Measurements from ENCODE around the gene POLG.
A peak's percentile ranks its signal among the peaks of the same experiment; 100 is the strongest.

Gene POLG

DNA sequence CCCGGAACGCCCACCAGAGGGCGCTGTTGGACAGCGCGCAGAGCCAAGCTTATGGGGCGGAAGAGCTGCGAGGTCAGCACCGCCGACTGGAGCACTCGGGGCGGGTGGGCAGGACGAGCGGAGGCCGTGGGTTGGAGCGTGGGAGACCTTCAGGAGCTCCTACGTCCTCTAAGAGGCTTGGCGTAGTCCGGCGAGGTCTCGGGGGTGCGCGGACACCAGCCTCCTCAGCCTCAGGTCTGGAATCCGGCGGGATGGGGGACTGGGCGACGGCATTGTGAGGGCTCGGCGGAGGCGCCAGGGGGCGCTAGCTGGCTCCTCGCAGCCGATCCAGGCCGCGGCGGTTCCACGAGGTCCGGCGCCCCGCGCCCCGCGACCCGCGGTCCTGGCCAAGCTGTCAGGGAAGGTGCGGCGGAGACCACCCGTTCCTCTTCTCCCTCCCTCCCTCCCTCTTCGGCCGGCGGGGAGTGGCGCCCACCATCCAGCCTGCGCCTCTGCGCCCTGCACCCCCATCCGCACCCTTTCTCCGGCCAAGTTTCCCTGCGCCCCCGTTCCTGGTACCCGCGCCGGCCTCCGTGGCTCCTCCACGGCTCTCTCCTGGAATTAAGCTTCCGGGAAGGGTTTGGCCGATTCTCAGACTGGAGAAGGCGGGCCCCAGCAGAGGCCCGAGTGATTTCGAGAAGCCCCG is 24.3 kb upstream of the POLG start:
- no peaks in the 10 kb centered on the region for H3K9me3 Mint-ChIP-seq
- peak; percentile 74 to 86 for DNase-seq (ENCODE audit: low spot score in 2 of 2)
- peak overlapping the region; percentile 75 for H3K4me3 Mint-ChIP-seq
- H3K27ac Mint-ChIP-seq (ENCODE audit: low read depth) = peak overlapping the region; percentile 62
- peaks cover 14% of the 10 kb centered on the region for H3K36me3 Mint-ChIP-seq (ENCODE audit: insufficient read depth)
- peaks cover 11% of the 10 kb centered on the region for H3K4me1 Mint-ChIP-seq
- H3K27me3 Mint-ChIP-seq = peaks cover 91% of the 10 kb centered on the region
- ATAC-seq (replicated peaks; ENCODE audit: extremely low read depth, poor library complexity, severe bottlenecking) = peak; percentile 84

DNA sequence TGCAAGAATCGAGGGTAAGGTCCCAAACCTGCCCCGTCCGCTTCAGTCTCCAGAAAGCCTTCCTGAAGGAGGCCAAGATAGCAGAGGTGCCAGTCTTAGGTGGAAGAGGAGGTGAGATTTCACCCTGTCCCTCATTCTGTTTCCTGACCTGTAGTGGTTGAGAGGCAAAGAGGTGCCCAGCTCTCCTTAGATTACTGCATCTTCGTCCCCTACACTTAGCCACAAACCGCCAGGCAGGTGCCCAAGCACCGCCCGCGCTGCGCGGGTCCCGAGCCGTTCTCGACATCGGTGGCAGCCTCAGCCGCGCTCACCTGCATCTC is 23.8 kb upstream of the POLG start:
- Mint-ChIP-seq H3K4me1 (peaks cover 11% of the 10 kb centered on the region), H3K27ac (ENCODE audit: low read depth) (peak overlapping the region; percentile 62), H3K36me3 (ENCODE audit: insufficient read depth) (peaks cover 14% of the 10 kb centered on the region), H3K4me3 (peak overlapping the region; percentile 75), H3K9me3 (no peaks in the 10 kb centered on the region), H3K27me3 (peaks cover 91% of the 10 kb centered on the region)
- ATAC-seq (replicated peaks; ENCODE audit: extremely low read depth, poor library complexity, severe bottlenecking) (no peak), DNase-seq (ENCODE audit: low spot score in 2 of 2) (no peak)

DNA sequence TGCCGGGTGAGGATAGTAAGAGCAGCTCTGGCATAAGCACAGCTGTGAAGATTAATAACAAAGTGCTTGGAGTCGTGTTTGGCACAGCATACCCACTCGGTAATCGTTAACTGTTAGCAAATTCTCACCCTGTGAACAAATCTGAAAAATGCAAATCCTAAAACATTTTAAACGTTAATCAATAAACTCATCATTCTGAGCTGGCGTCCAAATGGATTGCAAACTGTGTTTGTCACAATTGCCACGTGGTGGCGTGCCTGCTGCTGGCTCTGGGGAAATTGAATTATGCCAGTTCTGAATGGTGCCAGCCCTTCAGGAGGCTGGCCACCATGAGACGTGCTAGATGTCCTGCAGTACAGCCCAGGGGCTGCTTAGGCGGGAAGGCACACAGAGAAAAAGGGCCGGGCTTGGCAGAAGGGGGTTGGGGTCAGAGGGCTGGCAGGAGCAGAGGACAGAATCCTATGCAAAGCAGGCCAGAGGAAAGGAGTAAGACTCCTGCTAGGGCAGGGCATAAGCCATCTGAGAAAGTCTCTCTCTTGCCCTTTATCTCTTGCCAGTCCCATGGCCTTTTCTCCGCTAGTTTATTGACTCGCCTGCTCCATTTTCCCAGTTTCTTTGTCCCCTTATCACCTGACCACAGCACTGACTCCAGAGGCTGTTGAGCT is 22.1 kb upstream of the POLG start:
- H3K4me1 Mint-ChIP-seq = peaks cover 7% of the 10 kb centered on the region
- peaks cover 12% of the 10 kb centered on the region for H3K36me3 Mint-ChIP-seq (ENCODE audit: insufficient read depth)
- ATAC-seq (replicated peaks; ENCODE audit: extremely low read depth, poor library complexity, severe bottlenecking) (no peak), DNase-seq (ENCODE audit: low spot score in 2 of 2) (no peak)
- H3K4me3 Mint-ChIP-seq = no peak overlapping the region
- H3K9me3 Mint-ChIP-seq = no peaks in the 10 kb centered on the region
- no peak overlapping the region for H3K27ac Mint-ChIP-seq (ENCODE audit: low read depth)
- H3K27me3 Mint-ChIP-seq = peaks cover 87% of the 10 kb centered on the region

GRCh38 chr15:89353991-89354390 is 19.4 kb upstream of the POLG start:
- peaks cover 74% of the 10 kb centered on the region for H3K27me3 Mint-ChIP-seq
- DNase-seq (ENCODE audit: low spot score in 2 of 2) (no peak), ATAC-seq (replicated peaks; ENCODE audit: extremely low read depth, poor library complexity, severe bottlenecking) (no peak)
- H3K36me3 Mint-ChIP-seq (ENCODE audit: insufficient read depth) = peaks cover 7% of the 10 kb centered on the region
- H3K4me1 Mint-ChIP-seq = peaks cover under 1% of the 10 kb centered on the region
- H3K9me3 Mint-ChIP-seq = no peaks in the 10 kb centered on the region
- H3K27ac Mint-ChIP-seq (ENCODE audit: low read depth) = no peak overlapping the region
- no peak overlapping the region for H3K4me3 Mint-ChIP-seq

DNA sequence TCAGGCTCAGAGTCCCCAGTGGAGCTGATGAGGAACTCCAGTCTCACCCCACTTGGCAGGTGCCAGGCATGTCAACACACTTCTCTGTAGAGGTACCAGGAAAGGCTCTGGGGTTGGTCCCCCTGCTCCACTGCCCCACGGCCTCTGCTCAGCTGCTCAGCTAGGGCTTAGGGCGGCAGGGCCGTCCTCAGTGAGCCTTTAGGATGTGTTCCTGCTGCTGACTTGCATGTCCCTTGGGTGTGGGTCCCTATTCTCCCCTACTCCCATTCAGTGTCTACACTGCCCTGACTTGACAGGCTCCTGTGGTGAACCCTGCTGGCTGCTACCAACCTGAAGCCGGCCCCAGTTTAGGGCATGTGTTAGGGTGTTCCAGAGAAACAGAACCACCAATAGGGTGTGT is 17.9 kb upstream of the POLG start:
- Mint-ChIP-seq H3K4me1 (peaks cover 5% of the 10 kb centered on the region), H3K36me3 (ENCODE audit: insufficient read depth) (peaks cover 2% of the 10 kb centered on the region), H3K9me3 (no peaks in the 10 kb centered on the region), H3K27me3 (peaks cover 65% of the 10 kb centered on the region), H3K4me3 (no peak overlapping the region), H3K27ac (ENCODE audit: low read depth) (no peak overlapping the region)
- DNase-seq (ENCODE audit: low spot score in 2 of 2) (no peak), ATAC-seq (replicated peaks; ENCODE audit: extremely low read depth, poor library complexity, severe bottlenecking) (no peak)

DNA sequence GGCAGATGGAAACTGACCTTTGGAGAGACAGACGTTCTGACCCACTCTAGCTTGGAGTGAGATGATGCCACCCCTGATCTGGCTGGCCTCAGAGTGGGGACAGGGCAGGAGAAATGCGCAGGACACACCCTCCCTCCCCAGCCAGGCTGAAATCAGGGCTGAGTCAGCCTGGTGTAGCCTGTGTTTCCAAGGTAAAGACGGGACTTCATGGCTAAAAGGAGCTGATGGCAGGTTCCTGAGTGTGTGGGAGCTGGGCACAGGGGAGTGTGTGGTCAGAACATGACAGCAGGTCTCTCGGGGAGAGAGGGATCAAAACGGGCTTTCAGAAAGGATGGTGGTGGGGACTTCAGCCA is 14.6 kb upstream of the POLG start:
- Mint-ChIP-seq H3K9me3 (no peaks in the 10 kb centered on the region), H3K27ac (ENCODE audit: low read depth) (no peak overlapping the region), H3K27me3 (peaks cover 32% of the 10 kb centered on the region), H3K4me3 (no peak overlapping the region), H3K4me1 (peaks cover 5% of the 10 kb centered on the region), H3K36me3 (ENCODE audit: insufficient read depth) (no peaks in the 10 kb centered on the region)
- no peak for ATAC-seq (replicated peaks; ENCODE audit: extremely low read depth, poor library complexity, severe bottlenecking)
- DNase-seq (ENCODE audit: low spot score in 2 of 2) = no peak

DNA sequence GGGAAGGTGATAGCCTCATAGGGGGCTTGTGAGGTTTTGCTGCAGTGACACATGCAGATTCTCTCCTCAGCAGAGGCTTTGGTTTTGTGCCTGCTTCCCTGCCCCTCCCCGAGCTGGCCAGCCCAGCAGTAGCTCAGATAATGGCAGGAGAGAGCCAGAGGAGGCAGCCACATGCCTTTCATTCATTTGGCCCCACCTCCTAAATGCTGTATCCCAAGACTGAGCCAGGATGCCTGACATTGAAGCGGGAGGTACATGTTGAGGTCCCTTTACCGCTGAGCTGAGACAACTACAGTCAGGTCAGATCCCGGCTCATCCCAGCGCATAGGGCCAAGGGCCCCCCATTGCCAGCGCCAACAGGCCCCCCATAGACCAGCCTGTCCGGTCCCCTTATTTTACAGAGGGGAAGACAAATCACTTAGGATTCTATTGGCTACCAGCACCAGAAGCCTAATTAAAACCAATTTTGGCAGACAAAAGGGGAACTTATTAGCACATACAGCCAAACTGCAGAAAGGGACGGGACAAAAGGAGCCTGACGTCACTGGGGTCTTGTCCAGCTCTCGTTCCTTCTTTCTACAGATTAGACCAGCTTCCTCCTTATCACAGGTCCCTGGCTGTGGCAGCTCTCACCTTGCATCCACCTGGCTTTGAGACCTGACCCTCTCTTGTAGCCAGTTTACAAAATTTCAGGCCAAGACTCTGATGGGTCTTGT is 12.1 kb upstream of the POLG start:
- Mint-ChIP-seq H3K9me3 (no peaks in the 10 kb centered on the region), H3K27me3 (peaks cover 18% of the 10 kb centered on the region), H3K27ac (ENCODE audit: low read depth) (no peak overlapping the region), H3K4me1 (peaks cover 5% of the 10 kb centered on the region), H3K4me3 (no peak overlapping the region), H3K36me3 (ENCODE audit: insufficient read depth) (no peaks in the 10 kb centered on the region)
- DNase-seq (ENCODE audit: low spot score in 2 of 2) = no peak
- ATAC-seq (replicated peaks; ENCODE audit: extremely low read depth, poor library complexity, severe bottlenecking) = no peak

- peaks cover 5% of the 10 kb centered on the region for H3K4me1 Mint-ChIP-seq
- H3K36me3 Mint-ChIP-seq (ENCODE audit: insufficient read depth) = no peaks in the 10 kb centered on the region
- no peak for ATAC-seq (replicated peaks; ENCODE audit: extremely low read depth, poor library complexity, severe bottlenecking)
- H3K4me3 Mint-ChIP-seq = no peak overlapping the region
- peaks cover 9% of the 10 kb centered on the region for H3K27me3 Mint-ChIP-seq
- no peak overlapping the region for H3K27ac Mint-ChIP-seq (ENCODE audit: low read depth)
- no peak for DNase-seq (ENCODE audit: low spot score in 2 of 2)
- no peaks in the 10 kb centered on the region for H3K9me3 Mint-ChIP-seq
Observed at GRCh38 chr15:89345248-89345647, 10.6 kb upstream of the POLG start.

GRCh38 chr15:89342840-89343239 is 8.2 kb upstream of the POLG start:
- Mint-ChIP-seq H3K4me1 (no peaks in the 10 kb centered on the region), H3K36me3 (ENCODE audit: insufficient read depth) (no peaks in the 10 kb centered on the region), H3K27me3 (no peaks in the 10 kb centered on the region), H3K4me3 (no peak overlapping the region), H3K27ac (ENCODE audit: low read depth) (no peak overlapping the region), H3K9me3 (no peaks in the 10 kb centered on the region)
- ATAC-seq (replicated peaks; ENCODE audit: extremely low read depth, poor library complexity, severe bottlenecking) (no peak), DNase-seq (ENCODE audit: low spot score in 2 of 2) (no peak)

DNA sequence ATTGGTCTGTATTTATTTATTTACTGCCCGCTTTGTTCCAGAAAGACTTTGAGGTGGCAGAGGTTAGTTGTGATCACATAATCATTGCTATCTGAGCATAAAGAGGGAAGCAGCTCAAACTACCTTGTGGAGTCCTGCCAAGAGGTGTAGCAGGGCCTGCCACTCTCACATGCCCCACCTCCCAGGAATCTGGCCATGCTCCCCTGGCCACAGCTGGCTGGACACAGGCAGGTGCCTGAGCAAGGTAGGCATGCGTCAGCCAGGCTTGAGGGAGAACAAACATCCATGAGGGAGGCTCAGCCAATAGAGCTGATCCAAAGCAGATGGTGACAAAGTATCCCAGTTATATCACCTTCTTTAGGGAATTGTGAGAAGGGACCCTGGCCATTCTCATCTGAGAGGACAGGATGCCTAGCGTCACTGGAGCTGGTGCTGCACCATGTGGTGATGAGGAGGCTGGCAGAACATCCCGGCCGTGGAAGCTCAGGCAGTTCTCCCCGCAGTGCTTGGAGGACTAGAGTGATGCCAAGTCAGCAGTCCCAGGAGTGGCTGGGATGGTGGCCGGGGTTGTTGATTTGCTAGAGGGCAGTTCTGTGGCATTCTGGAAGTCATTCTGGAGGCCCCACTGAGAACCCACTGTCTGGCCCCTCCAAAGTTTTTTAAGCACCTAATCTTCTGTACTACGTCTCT is 6.8 kb upstream of the POLG start:
- Mint-ChIP-seq H3K4me3 (no peak overlapping the region), H3K27ac (ENCODE audit: low read depth) (no peak overlapping the region), H3K9me3 (no peaks in the 10 kb centered on the region), H3K27me3 (no peaks in the 10 kb centered on the region), H3K36me3 (ENCODE audit: insufficient read depth) (peaks cover 5% of the 10 kb centered on the region), H3K4me1 (no peaks in the 10 kb centered on the region)
- DNase-seq (ENCODE audit: low spot score in 2 of 2) (no peak), ATAC-seq (replicated peaks; ENCODE audit: extremely low read depth, poor library complexity, severe bottlenecking) (no peak)

- Mint-ChIP-seq H3K27ac (ENCODE audit: low read depth) (no peak overlapping the region), H3K4me3 (no peak overlapping the region), H3K27me3 (no peaks in the 10 kb centered on the region), H3K36me3 (ENCODE audit: insufficient read depth) (peaks cover 9% of the 10 kb centered on the region), H3K9me3 (no peaks in the 10 kb centered on the region), H3K4me1 (peaks cover 2% of the 10 kb centered on the region)
- DNase-seq (ENCODE audit: low spot score in 2 of 2) (no peak), ATAC-seq (replicated peaks; ENCODE audit: extremely low read depth, poor library complexity, severe bottlenecking) (no peak)
Observed at GRCh38 chr15:89340573-89340972, 5.9 kb upstream of the POLG start.

GRCh38 chr15:89338036-89338435 is 3.4 kb upstream of the POLG start:
- ATAC-seq (replicated peaks; ENCODE audit: extremely low read depth, poor library complexity, severe bottlenecking) (no peak), DNase-seq (ENCODE audit: low spot score in 2 of 2) (no peak)
- Mint-ChIP-seq H3K36me3 (ENCODE audit: insufficient read depth) (peaks cover 23% of the 10 kb centered on the region), H3K4me1 (peaks cover 13% of the 10 kb centered on the region), H3K27me3 (peaks cover 10% of the 10 kb centered on the region), H3K4me3 (no peak overlapping the region), H3K27ac (ENCODE audit: low read depth) (no peak overlapping the region), H3K9me3 (no peaks in the 10 kb centered on the region)

Measured in central memory CD8-positive, alpha-beta T cell (primary cell).